GM19238 (cell line): ENCODE data around the gene CLIP4.
A peak's percentile ranks its signal among the peaks of the same experiment; 100 is the strongest.

ENCODE experiments used
- DNase-seq: peaks from one replicate; pipeline ENCODE4 v3.0.0; 2011; ENCODE audit warnings: low spot score; ENCODE audit not compliant: insufficient read length

CLIP4 gene

GRCh38 chr2:29184531-29184930, 69.3 kb downstream of the CLIP4 start:
- no peak for DNase-seq

- no peak for DNase-seq
These were observed 71.6 kb downstream of the CLIP4 start for GRCh38 chr2:29186817-29187216.

GRCh38 chr2:29187926-29188325, 72.7 kb downstream of the CLIP4 start:
- no peak for DNase-seq

GRCh38 chr2:29189052-29189451, 73.8 kb downstream of the CLIP4 start:
- no peak for DNase-seq

- DNase-seq = no peak
These were observed 76.6 kb downstream of the CLIP4 start for GRCh38 chr2:29191817-29192216.

- DNase-seq = no peak
These were observed 77.3 kb downstream of the CLIP4 start for GRCh38 chr2:29192526-29192925.

GRCh38 chr2:29193111-29193510, 77.9 kb downstream of the CLIP4 start:
- DNase-seq = no peak

GRCh38 chr2:29193681-29194080, 78.5 kb downstream of the CLIP4 start:
- no peak for DNase-seq

- DNase-seq = no peak
These were observed 80.6 kb downstream of the CLIP4 start for GRCh38 chr2:29195796-29196195.

- DNase-seq = peak; percentile 57
These were observed 81.9 kb downstream of the CLIP4 start for GRCh38 chr2:29196792-29197788.

GRCh38 chr2:29201979-29202378, 86.8 kb downstream of the CLIP4 start:
- no peak for DNase-seq

GRCh38 chr2:29202819-29203495, 87.7 kb downstream of the CLIP4 start:
- DNase-seq = no peak

- no peak for DNase-seq
These were observed 91.7 kb downstream of the CLIP4 start for GRCh38 chr2:29206941-29207340.

GRCh38 chr2:29207352-29208148, 92.3 kb downstream of the CLIP4 start:
- no peak for DNase-seq

GRCh38 chr2:29209551-29209950, 94.3 kb downstream of the CLIP4 start:
- DNase-seq = no peak

- DNase-seq = no peak
These were observed 96.8 kb downstream of the CLIP4 start for GRCh38 chr2:29212009-29212408.

GRCh38 chr2:29213888-29214291, 98.7 kb downstream of the CLIP4 start:
- no peak for DNase-seq

- DNase-seq = no peak
These were observed 99.9 kb downstream of the CLIP4 start for GRCh38 chr2:29215073-29215472.

GRCh38 chr2:29215739-29216608, 100.8 kb downstream of the CLIP4 start:
- no peak for DNase-seq

GRCh38 chr2:29216609-29216909, 101.3 kb downstream of the CLIP4 start:
- DNase-seq = no peak

- no peak for DNase-seq
These were observed 102.9 kb downstream of the CLIP4 start for GRCh38 chr2:29218071-29218470.
